Measurements from ENCODE around the gene ARL4D.

- TF ChIP-seq CTCF (IDR thresholded peaks at IDR 0.05; ENCODE audit: control extremely low read depth in 1 of 3, insufficient read depth in 1 of 3, low read depth in 1 of 3, low read length in 3 of 3) (no peak), TBP (IDR thresholded peaks at IDR 0.05; ENCODE audit: low read depth, low read length) (no peak), JUND (IDR thresholded peaks at IDR 0.05; ENCODE audit: low read length) (no peak), POLR2A (IDR thresholded peaks at IDR 0.05; ENCODE audit: control extremely low read depth in 1 of 2, low read depth in 2 of 2, low read length in 2 of 2) (no peak), FOSL1 (IDR thresholded peaks at IDR 0.05; ENCODE audit: insufficient read depth, low read depth, low read length) (no peak), RFX5 (IDR thresholded peaks at IDR 0.05; ENCODE audit: borderline replicate concordance, low read depth, low read length) (no peak), RAD21 (IDR thresholded peaks at IDR 0.05 in 1 of 2, conservative IDR thresholded peaks at IDR 0.05 in 1 of 2; ENCODE audit: low read depth in 2 of 2, low read length in 2 of 2) (no peak), GTF2F1 (IDR thresholded peaks at IDR 0.05; ENCODE audit: borderline replicate concordance, low read depth, low read length) (no peak), POLR2AphosphoS5 (IDR thresholded peaks at IDR 0.05; ENCODE audit: low read depth, low read length) (no peak)
These were observed 25.1 kb downstream of the ARL4D start for GRCh38 chr17:43423777-43424455.
